Endometrial microvascular endothelial cells (primary cell): Measurements from ENCODE around the gene G2E3. TPM values are rescaled to one million over a fixed set of nuclear protein-coding genes. Genes with fewer than 3 reads are reported as not detected.
"Not testable (repeated sequence)": the region's sequence is repeated elsewhere in the genome, so short reads cannot be mapped to it uniquely, and the experiment has no call there.

Source experiments
- in situ Hi-C: cut with HindIII; loops from 2 replicates; pipeline ENCODE4 v1.10.0; 2017; ENCODE audit warnings: low sequenced_read_pairs, low pct_unique_long_range_greater_than_20kb; ENCODE audit errors: inconsistent ontology term
- total RNA-seq: library from RNA; depleted of rRNA; stranded (reverse); fragments of >200 nt; gene quantifications from one replicate; pipeline ENCODE4 v1.2.3, GENCODE V29; 2015; ENCODE audit errors: inconsistent ontology term

G2E3 gene
- total RNA-seq, 1 donor from 2014 or later, result 18.3 TPM

GRCh38 chr14:30587141-30587540 lies 28.2 kb downstream of the G2E3 start:
- in situ Hi-C loops, result no loop called here

- in situ Hi-C loops, result no loop called here
Measured at GRCh38 chr14:30588873-30589272, 29.9 kb downstream of the G2E3 start.

GRCh38 chr14:30596935-30597334 lies 38.0 kb downstream of the G2E3 start:
- in situ Hi-C loops, result no loop called here

GRCh38 chr14:30597504-30597903 lies 38.5 kb downstream of the G2E3 start:
- in situ Hi-C loops, result no loop called here

GRCh38 chr14:30600922-30601918 lies 42.3 kb downstream of the G2E3 start:
- in situ Hi-C loops, result no loop called here

GRCh38 chr14:30603402-30603801 lies 44.4 kb downstream of the G2E3 start:
- in situ Hi-C loops, result no loop called here

GRCh38 chr14:30604696-30605095 lies 45.7 kb downstream of the G2E3 start:
- in situ Hi-C loops, result not testable (repeated sequence)

GRCh38 chr14:30607156-30607780 lies 48.3 kb downstream of the G2E3 start:
- in situ Hi-C loops, result no loop called here

GRCh38 chr14:30608533-30609006 lies 49.6 kb downstream of the G2E3 start:
- in situ Hi-C loops, result no loop called here

- in situ Hi-C loops, result no loop called here
Measured at GRCh38 chr14:30610787-30611343, 51.9 kb downstream of the G2E3 start.

- in situ Hi-C loops, result no loop called here
Measured at GRCh38 chr14:30614155-30614554, 55.2 kb downstream of the G2E3 start.

- in situ Hi-C loops, result no loop called here
Measured at GRCh38 chr14:30620178-30620577, 61.2 kb downstream of the G2E3 start.

GRCh38 chr14:30621354-30621939 lies 62.5 kb downstream of the G2E3 start:
- in situ Hi-C loops, result no loop called here

- in situ Hi-C loops, result no loop called here
Measured at GRCh38 chr14:30621940-30622830, 63.2 kb downstream of the G2E3 start, which contains the start of gene SCFD1. TSS of gene SCFD1 (plus strand) at chr14:30622319. CDS start at chr14:30622339, 20 bp downstream.

GRCh38 chr14:30623412-30624131 lies 64.6 kb downstream of the G2E3 start:
- in situ Hi-C loops, result no loop called here

- in situ Hi-C loops, result no loop called here
Measured at GRCh38 chr14:30624132-30624423, 65.1 kb downstream of the G2E3 start.

GRCh38 chr14:30625533-30625932 lies 66.6 kb downstream of the G2E3 start:
- in situ Hi-C loops, result no loop called here

GRCh38 chr14:30629432-30629831 lies 70.5 kb downstream of the G2E3 start:
- in situ Hi-C loops, result not testable (repeated sequence)
